Measurements from ENCODE around the gene PSMD14.

- TF ChIP-seq YY1 (IDR thresholded peaks at IDR 0.05; ENCODE audit: insufficient read depth, insufficient read length) (no peak), SUZ12 (IDR thresholded peaks at IDR 0.05; ENCODE audit: extremely low read depth, insufficient read depth, insufficient read length) (no peak), ZNF274 (IDR thresholded peaks at IDR 0.05; ENCODE audit: low read depth, low read length) (no peak)
These were observed 122.2 kb downstream of the PSMD14 start for GRCh38 chr2:161430386-161430785.

Data from NT2/D1 (cell line).